GM15510 (cell line): ENCODE data around the gene TIMD4.

ENCODE experiments used
- POLR2A ChIP-seq: IDR thresholded peaks from 3 replicates; pipeline ENCODE4 v1.6.1; 2011; ENCODE audit warnings: borderline replicate concordance; ENCODE audit not compliant: insufficient read length; ENCODE audit errors: extremely low read depth

The TIMD4 gene

DNA sequence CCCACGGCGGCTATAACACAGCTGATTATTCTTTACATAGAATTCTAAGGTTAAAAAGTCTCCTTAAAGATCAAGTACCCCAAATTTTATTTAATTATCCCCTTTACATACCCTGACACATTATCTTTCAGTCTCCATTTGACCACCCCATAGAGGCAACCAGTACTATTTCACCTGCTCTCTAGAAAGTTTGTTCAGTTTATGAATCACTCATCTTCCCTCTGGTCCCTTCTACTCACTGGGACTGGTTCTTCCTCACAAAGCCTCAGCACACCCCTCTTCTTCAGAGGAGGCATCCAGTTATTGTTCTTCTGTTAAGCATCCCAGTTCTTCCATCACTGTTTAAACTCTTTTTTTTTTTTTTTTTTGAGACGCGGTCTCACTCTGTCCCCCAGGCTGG is 70.2 kb downstream of the TIMD4 start:
- TF ChIP-seq POLR2A = no peak

DNA sequence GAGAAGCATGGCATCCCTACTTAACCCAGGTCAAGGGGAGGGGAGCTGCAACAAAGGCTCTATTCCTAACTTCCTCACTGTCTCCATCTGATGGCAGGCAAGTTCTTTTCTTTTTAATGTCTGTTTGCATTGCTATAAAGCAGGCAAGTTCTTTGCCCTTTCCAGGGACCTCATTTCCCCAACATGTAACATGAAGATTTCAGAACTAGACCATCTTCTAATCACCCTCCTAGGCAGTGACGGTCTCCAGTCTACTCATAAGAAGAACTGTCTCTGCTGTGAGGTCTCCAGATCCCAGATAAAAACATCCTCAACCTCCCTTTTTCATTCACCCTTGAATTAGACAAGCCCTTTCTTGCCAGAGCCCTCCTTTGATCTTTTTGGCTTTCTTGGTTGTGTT is 70.8 kb downstream of the TIMD4 start:
- no peak for TF ChIP-seq POLR2A

DNA sequence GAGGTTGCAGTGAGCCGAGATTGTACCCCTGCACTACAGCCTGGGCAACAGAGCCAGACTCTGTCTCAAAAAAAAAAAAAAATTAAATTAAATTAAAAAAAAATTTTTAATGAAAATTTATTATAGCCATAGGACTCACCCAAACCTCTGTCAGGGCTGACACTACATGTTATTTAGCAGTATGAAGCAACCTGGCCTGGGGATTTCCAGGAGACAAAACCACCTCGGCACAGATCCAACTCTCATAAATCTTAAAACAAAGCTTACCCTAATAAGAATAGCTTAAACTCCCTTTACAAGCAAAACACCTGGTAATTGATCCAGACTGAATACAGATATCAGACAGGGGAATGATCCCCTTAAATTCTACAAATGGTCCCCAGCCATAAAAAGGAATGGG is 74.5 kb downstream of the TIMD4 start:
- TF ChIP-seq POLR2A = no peak

DNA sequence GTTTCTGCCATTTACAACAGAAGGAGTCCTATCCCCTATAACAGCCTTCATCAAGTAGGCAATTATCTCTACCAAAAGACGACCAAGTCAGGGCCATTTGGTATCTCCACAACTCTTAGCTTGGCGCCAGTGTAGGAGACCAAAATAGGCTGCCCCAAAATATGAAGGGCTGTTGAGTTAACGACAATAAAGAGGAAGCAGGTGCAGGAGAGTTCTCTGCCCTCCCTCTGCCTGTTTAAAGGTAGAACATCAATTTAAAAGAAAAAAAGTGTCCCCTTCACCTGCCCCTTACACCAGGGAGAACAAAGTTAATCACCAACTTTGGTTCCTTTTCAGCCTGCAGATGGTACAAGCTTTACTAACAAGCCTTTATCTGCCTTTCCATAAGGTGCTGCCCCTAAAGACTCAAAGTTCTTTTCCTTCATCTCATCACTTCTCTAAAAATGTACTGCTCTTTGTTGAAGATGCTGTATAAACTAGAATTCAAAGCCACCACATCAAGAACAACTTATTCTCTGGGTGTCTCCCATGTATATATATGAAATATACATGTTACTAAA is 79.6 kb downstream of the TIMD4 start:
- no peak for TF ChIP-seq POLR2A

DNA sequence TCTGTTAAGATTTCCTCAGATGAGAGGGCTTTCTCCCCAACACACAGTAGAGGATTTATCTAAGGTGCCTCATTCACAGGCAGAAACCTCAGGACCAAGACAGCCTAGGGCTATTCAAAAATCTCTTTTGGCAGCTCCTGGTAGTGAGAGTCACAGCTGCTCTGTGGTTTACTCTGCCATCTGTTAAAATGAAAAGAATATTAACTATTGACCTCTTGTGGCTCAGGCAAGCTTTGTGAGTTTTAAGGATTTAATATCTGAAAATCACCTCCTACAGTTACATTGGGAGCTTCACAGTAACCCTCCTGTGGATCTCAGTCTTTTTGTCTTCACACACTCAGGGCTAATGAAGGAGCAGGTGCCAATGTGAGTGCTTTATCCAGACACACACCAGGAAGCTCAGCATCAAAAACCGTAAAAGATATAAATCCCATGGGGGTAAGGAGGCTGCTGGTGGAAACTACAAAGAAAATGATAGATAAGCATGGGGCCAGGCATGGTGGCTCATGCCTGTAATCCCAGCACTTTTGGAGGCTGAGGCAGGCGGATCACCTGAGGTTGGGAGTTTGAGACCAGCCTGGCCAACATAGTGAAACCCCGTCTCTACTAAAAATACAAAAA is 83.3 kb downstream of the TIMD4 start:
- TF ChIP-seq POLR2A = no peak

DNA sequence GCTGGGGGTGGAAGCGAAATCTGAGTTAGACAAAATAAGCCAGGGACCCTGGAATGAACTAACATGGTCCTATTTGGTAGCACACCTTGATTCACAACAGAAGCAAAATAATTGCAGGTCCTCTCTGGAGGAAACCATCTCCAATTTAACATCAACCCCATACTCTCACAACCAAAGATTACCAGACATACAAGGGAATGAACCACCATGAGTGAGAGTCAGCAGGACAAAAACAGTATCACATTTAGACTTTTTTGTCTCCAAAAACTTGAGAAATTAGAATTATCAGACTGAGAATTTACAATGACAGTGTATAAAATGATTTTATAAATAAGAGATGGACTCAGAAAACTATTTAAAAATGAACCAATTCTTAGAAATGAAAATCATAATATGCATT is 91.8 kb downstream of the TIMD4 start:
- TF ChIP-seq POLR2A = no peak

DNA sequence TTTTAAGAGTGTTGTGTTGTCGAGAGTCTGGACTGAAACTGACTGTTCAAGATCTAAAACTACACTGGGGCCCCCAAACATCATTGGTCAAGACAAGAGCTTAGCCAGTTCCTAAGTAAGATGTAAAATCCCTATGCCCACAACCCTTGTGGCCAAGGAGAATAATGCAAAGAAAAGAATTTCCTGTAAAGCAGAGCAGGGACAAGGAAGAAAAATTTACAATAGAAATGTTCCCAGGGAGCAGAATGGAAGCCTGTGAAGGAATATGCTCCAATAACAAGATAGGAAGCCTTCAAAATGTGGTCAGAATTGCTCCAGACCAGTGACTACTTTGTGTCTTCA is 92.6 kb downstream of the TIMD4 start:
- TF ChIP-seq POLR2A = no peak
